GM12865 (cell line): ENCODE data around the gene PKN1.
A peak's percentile ranks its signal among the peaks of the same experiment; 100 is the strongest.
"Not testable (repeated sequence)": the region's sequence is repeated elsewhere in the genome, so short reads cannot be mapped to it uniquely, and the experiment has no call there.

ENCODE experiments used
- DNase-seq: peaks from one replicate; pipeline ENCODE4 v3.0.0; 2010; ENCODE audit warnings: low read depth
- H3K4me3 ChIP-seq: 2 replicates; pipeline ENCODE4 v1.5.1; 2011; ENCODE audit warnings: mild to moderate bottlenecking, low read depth, low read length, control low read depth
- CTCF ChIP-seq: IDR thresholded peaks from 2 replicates; pipeline ENCODE4 v1.5.1; 2011; ENCODE audit warnings: low read length, control low read depth, low read depth, inconsistent platforms; ENCODE audit not compliant: insufficient read depth; ENCODE audit errors: missing control alignments

Gene PKN1

GRCh38 chr19:14450168-14450874 is 17.2 kb downstream of the PKN1 start:
- TF ChIP-seq CTCF, result no peak
- peak; percentile 71 for DNase-seq

GRCh38 chr19:14450876-14451275 is 17.8 kb downstream of the PKN1 start:
- no peak for TF ChIP-seq CTCF
- no peak for DNase-seq
- no peak overlapping the region for H3K4me3 ChIP-seq

More at GRCh38 chr19:14450168-14450874, 17.2 kb downstream of the PKN1 start:
- no peak overlapping the region for H3K4me3 ChIP-seq

DNA sequence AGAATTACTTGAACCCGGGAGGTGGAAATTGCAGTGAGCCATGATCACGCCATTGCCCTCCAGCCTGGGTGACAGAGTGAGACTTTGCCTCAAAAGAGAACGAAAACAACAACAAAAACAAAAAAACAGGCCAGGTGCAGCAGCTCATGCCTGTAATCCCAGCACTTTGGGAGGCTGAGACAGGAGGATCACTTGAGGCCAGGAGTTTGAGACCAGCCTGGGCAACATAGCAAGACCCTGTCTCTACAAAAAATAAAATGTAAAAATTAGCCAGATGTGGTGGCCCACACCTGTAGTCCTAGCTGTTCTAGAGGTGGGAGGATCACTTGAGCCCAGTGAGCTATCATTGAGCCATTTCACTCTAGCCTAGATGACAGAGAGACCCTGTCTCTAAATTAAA is 19.2 kb downstream of the PKN1 start:
- not testable (repeated sequence) for H3K4me3 ChIP-seq, DNase-seq

- no peak overlapping the region for H3K4me3 ChIP-seq
- DNase-seq, result no peak
- no peak for TF ChIP-seq CTCF
Observed at GRCh38 chr19:14459703-14460102, 26.6 kb downstream of the PKN1 start.

DNA sequence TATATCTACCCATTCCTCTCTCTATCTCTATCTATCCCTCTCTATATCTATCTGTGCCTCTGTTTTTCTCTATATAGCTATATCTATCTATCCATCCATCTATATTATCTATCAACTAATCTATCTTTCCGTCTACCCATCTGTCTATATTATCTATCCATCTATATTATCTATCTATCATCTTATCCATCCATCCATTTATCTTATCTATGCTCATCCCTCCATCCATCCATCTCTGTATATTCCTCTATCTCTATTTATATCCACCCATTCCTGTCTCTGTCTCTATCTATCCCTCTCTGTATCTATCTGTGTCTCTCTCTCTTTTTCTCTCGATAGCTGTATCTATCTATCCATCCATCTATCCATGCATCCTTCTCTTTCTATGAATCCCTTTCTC is 27.8 kb downstream of the PKN1 start:
- DNase-seq, result no peak
- no peak overlapping the region for H3K4me3 ChIP-seq
- no peak for TF ChIP-seq CTCF

DNA sequence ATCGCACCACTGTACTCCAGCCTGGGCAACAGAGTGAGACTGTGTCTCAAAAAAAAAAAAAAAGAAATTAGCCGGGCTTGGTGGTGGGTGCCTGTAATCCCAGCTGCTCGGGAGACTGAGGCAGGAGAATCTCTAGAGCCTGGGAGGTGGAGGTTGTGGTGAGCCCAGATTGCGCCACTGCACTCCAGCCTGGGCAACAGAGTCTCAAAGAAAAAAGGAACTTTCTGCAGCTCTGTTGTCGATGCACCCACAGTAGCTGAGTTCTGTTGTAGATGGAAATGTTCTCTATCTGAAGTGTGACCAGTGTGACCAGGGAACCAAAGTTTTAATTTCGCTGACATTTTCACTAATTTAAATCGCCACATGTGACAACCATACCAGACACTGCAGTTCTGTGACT is 29.3 kb downstream of the PKN1 start:
- not testable (repeated sequence) for H3K4me3 ChIP-seq, DNase-seq

DNA sequence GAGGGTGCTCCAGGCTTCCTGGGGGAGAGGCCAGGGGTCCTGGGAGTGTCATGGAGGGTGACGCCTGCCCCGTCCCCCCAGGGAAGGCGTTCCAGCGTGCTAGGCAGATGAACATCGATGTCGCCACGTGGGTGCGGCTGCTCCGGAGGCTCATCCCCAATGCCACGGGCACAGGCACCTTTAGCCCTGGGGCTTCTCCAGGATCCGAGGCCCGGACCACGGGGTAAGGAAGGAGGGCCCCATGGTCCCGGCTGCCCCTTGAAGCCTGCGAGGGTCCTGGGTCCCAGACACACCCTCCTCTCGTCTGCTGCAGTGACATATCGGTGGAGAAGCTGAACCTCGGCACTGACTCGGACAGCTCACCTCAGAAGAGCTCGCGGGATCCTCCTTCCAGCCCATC is 30.6 kb downstream of the PKN1 start:
- no peak for TF ChIP-seq CTCF
- DNase-seq, result no peak
- H3K4me3 ChIP-seq, result no peak overlapping the region

- no peak for TF ChIP-seq CTCF
- no peak for DNase-seq
- H3K4me3 ChIP-seq, result no peak overlapping the region
Observed at GRCh38 chr19:14467391-14467790, 34.3 kb downstream of the PKN1 start.
